ENCODE data around the gene ATP8B4.

GRCh38 chr15:50100486-50100885 is 18.5 kb downstream of the ATP8B4 start:
- TF ChIP-seq EZH2 (IDR thresholded peaks at IDR 0.05) (no peak), POLR2AphosphoS5 (IDR thresholded peaks at IDR 0.05; ENCODE audit: borderline replicate concordance, low read depth, low read length) (no peak)
